ENCODE measurements around the gene ADH7.

ADH7 gene

GRCh38 chr4:99435154-99435553, at the start of gene ADH7:
ADH7 (minus strand) TSS chr4:99435342; CDS start chr4:99435233, 109 bp downstream.
- Histone ChIP-seq H3K4me3 (no peak within 1 kb of the TSS), H3K27ac (peak within 1 kb of the TSS in 6 of 21 experiments; percentile 1 to 31 (median 22))

GRCh38 chr4:99483636-99484035, 48.5 kb upstream of the ADH7 start:
- Histone ChIP-seq H3K4me3 (no peak overlapping the region), H3K27ac (no peak overlapping the region)

- H3K4me3 ChIP-seq, result no peak overlapping the region
- H3K27ac ChIP-seq, result no peak overlapping the region
Measured at GRCh38 chr4:99473131-99473530, 38.0 kb upstream of the ADH7 start.

GRCh38 chr4:99471896-99472295, 36.8 kb upstream of the ADH7 start:
- Histone ChIP-seq H3K4me3 (no peak overlapping the region), H3K27ac (no peak overlapping the region)

GRCh38 chr4:99471349-99471748, 36.2 kb upstream of the ADH7 start:
- no peak overlapping the region for H3K4me3 ChIP-seq

GRCh38 chr4:99468889-99469288, 33.7 kb upstream of the ADH7 start:
- H3K27ac ChIP-seq, result no peak overlapping the region
- H3K4me3 ChIP-seq, result no peak overlapping the region

More at GRCh38 chr4:99471349-99471748, 36.2 kb upstream of the ADH7 start:
- H3K27ac ChIP-seq, result no peak overlapping the region

- H3K27ac ChIP-seq, result no peak overlapping the region
- H3K4me3 ChIP-seq, result no peak overlapping the region
Measured at GRCh38 chr4:99467887-99468286, 32.7 kb upstream of the ADH7 start.

GRCh38 chr4:99463566-99463965, 28.4 kb upstream of the ADH7 start:
- no peak overlapping the region for H3K27ac ChIP-seq

GRCh38 chr4:99462875-99463464, 27.8 kb upstream of the ADH7 start:
- Histone ChIP-seq H3K4me3 (no peak overlapping the region), H3K27ac (no peak overlapping the region)

More at GRCh38 chr4:99463566-99463965, 28.4 kb upstream of the ADH7 start:
- H3K4me3 ChIP-seq, result no peak overlapping the region

GRCh38 chr4:99461623-99462401, 26.7 kb upstream of the ADH7 start:
- Histone ChIP-seq H3K4me3 (no peak overlapping the region), H3K27ac (no peak overlapping the region)

- no peak overlapping the region for H3K4me3 ChIP-seq
- H3K27ac ChIP-seq, result peak overlapping the region in 6 of 21 experiments; percentile 12 to 71 (median 32)
Measured at GRCh38 chr4:99459546-99460042, 24.5 kb upstream of the ADH7 start.

- H3K27ac ChIP-seq, result peak overlapping the region in 14 of 21 experiments; percentile 2 to 71 (median 38)
- no peak overlapping the region for H3K4me3 ChIP-seq
Measured at GRCh38 chr4:99458911-99459447, 23.8 kb upstream of the ADH7 start.

GRCh38 chr4:99457676-99458075, 22.5 kb upstream of the ADH7 start:
- Histone ChIP-seq H3K27ac (peak overlapping the region in 3 of 21 experiments; percentile 29 to 52 (median 46)), H3K4me3 (no peak overlapping the region)

GRCh38 chr4:99457270-99457669, 22.1 kb upstream of the ADH7 start:
- H3K27ac ChIP-seq, result no peak overlapping the region
- H3K4me3 ChIP-seq, result no peak overlapping the region

GRCh38 chr4:99447513-99447912, 12.4 kb upstream of the ADH7 start:
- no peak overlapping the region for H3K27ac ChIP-seq
- no peak overlapping the region for H3K4me3 ChIP-seq

GRCh38 chr4:99447079-99447478, 11.9 kb upstream of the ADH7 start:
- no peak overlapping the region for H3K27ac ChIP-seq

GRCh38 chr4:99438405-99438780, 3.3 kb upstream of the ADH7 start:
- no peak overlapping the region for H3K4me3 ChIP-seq
- H3K27ac ChIP-seq, result peak overlapping the region in 14 of 21 experiments; percentile 24 to 83 (median 73)

More at GRCh38 chr4:99447079-99447478, 11.9 kb upstream of the ADH7 start:
- no peak overlapping the region for H3K4me3 ChIP-seq

GRCh38 chr4:99437723-99438404, 2.7 kb upstream of the ADH7 start:
- no peak overlapping the region for H3K4me3 ChIP-seq
- peak overlapping the region in 18 of 21 experiments; percentile 42 to 83 (median 70) for H3K27ac ChIP-seq

- peak overlapping the region in 18 of 21 experiments; percentile 42 to 83 (median 70) for H3K27ac ChIP-seq
Measured at GRCh38 chr4:99436976-99437722, 2.0 kb upstream of the ADH7 start.

More at GRCh38 chr4:99436976-99437722, 2.0 kb upstream of the ADH7 start:
- H3K4me3 ChIP-seq, result no peak overlapping the region
